OCI-LY7 (cell line): Measurements from ENCODE around the gene NRCAM.

Experiments
- EZH2phosphoT487 ChIP-seq: fragments of 200-600 bp; sonication (generic); IDR thresholded peaks from 2 replicates; pipeline ENCODE4 v1.6.1; 2018; ENCODE audit warnings: low read depth, borderline replicate concordance, mild to moderate bottlenecking, mixed run types, antibody characterized with exemption, low read length, moderate library complexity, mixed read lengths
- TF ChIP-seq, protein P1 (sequence below): fragments of 200-600 bp; sonication (generic); conservative IDR thresholded peaks from 2 replicates; pipeline ENCODE4 v1.5.1; 2014; ENCODE audit warnings: mild to moderate bottlenecking, antibody characterized with exemption, low read length, moderate library complexity, mixed read lengths

DNA sequence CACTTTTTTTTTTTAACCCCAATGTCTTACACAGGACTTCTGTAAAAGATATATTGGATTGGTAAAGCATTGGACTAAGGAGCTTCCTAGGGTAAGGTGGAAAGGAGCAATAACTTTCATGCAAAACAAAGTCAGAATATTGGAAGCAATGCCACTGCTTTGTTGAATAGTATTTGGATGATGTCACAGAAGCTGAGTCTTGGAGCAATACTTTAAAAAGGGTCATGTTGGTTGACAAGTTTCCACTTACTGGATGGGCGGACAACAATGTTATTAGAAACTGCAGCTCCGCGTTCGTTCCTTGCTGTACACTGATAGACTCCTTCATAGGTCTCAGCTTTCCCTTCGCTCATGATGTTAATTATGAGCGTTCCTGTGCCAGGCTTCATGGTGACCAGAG is 224.2 kb downstream of the NRCAM start:
- TF ChIP-seq, protein P1, sequence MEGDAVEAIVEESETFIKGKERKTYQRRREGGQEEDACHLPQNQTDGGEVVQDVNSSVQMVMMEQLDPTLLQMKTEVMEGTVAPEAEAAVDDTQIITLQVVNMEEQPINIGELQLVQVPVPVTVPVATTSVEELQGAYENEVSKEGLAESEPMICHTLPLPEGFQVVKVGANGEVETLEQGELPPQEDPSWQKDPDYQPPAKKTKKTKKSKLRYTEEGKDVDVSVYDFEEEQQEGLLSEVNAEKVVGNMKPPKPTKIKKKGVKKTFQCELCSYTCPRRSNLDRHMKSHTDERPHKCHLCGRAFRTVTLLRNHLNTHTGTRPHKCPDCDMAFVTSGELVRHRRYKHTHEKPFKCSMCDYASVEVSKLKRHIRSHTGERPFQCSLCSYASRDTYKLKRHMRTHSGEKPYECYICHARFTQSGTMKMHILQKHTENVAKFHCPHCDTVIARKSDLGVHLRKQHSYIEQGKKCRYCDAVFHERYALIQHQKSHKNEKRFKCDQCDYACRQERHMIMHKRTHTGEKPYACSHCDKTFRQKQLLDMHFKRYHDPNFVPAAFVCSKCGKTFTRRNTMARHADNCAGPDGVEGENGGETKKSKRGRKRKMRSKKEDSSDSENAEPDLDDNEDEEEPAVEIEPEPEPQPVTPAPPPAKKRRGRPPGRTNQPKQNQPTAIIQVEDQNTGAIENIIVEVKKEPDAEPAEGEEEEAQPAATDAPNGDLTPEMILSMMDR: no peak
- no peak for TF ChIP-seq EZH2phosphoT487
